Suprapubic skin (tissue), 4 donors: ENCODE data around the gene TRIM44. TPM values are rescaled to one million over a fixed set of nuclear protein-coding genes. Genes with fewer than 3 reads are reported as not detected.

Experiments
- DNase-seq, 2 donors: peaks; one replicate each; pipeline ENCODE4 v3.0.0-alpha.2; 2019; ENCODE audit warnings: low spot score in 2 of 2
- H3K27ac ChIP-seq: fragments of 200-600 bp; sonication (generic); one replicate; pipeline ENCODE4 v1.5.1; 2019
- H3K27me3 ChIP-seq: fragments of 200-600 bp; sonication (generic); one replicate; pipeline ENCODE4 v1.5.1; 2019
- H3K36me3 ChIP-seq: fragments of 200-600 bp; sonication (generic); one replicate; pipeline ENCODE4 v1.5.1; 2019
- H3K4me1 ChIP-seq: fragments of 200-600 bp; sonication (generic); one replicate; pipeline ENCODE4 v1.5.1; 2019
- H3K4me3 ChIP-seq: fragments of 200-600 bp; sonication (generic); one replicate; pipeline ENCODE4 v1.5.1; 2019; ENCODE audit warnings: mild to moderate bottlenecking
- H3K9me3 ChIP-seq: fragments of 200-600 bp; sonication (generic); one replicate; pipeline ENCODE4 v1.5.1; 2019
- EP300 ChIP-seq: sonication (generic); formaldehyde crosslinking; IDR thresholded peaks from one replicate; pipeline ENCODE4 v1.6.1; 2017; ENCODE audit warnings: antibody characterized with exemption
- POLR2A ChIP-seq, 2 donors: fragments of 450-650 bp; IDR thresholded peaks; one replicate each; pipeline ENCODE4 v1.6.1; 2017; ENCODE audit warnings: antibody characterized with exemption in 2 of 2, mild to moderate bottlenecking in 2 of 2, moderate library complexity in 2 of 2
- POLR2AphosphoS5 ChIP-seq, 3 donors: sonication (generic); formaldehyde crosslinking; IDR thresholded peaks; one replicate each; pipeline ENCODE4 v1.6.1; 2017; ENCODE audit warnings: antibody characterized with exemption in 3 of 3
- WGBS: methylation state at CpG from one replicate; pipeline ENCODE4 v1.1.5; 2018; 5-methylcytosine and 5-hydroxymethylcytosine counted together
- total RNA-seq, 4 donors: library from RNA; depleted of rRNA; stranded (reverse); fragments of >200 nt; gene quantifications; one replicate each; pipeline ENCODE4 v1.1.0, GENCODE V29; 2016
- TF ChIP-seq, protein P1 (sequence below), 2 donors: fragments of 200-600 bp in 1 of 2; fragments of 450-650 bp in 1 of 2; sonication (generic) in 1 of 2; IDR thresholded peaks; one replicate each; pipeline ENCODE4 v1.5.1; 2016 to 2019; ENCODE audit warnings: antibody characterized with exemption in 2 of 2, mild to moderate bottlenecking in 1 of 2, moderate library complexity in 1 of 2

Gene TRIM44
- total RNA-seq, 4 donors from 2014 or later = 21.3 to 55.7 (median 31.3) TPM

- H3K9me3 ChIP-seq = no peaks in the 10 kb centered on the region
- H3K4me1 ChIP-seq = no peaks in the 10 kb centered on the region
- no peak overlapping the region for H3K27ac ChIP-seq
- peaks cover 10% of the 10 kb centered on the region for H3K27me3 ChIP-seq
- 33% methylated on average over 6 of the region's 6 CpGs for WGBS
- no peaks in the 10 kb centered on the region for H3K36me3 ChIP-seq
- H3K4me3 ChIP-seq = no peak overlapping the region
- TF ChIP-seq EP300 = no peak
- no peak for TF ChIP-seq POLR2AphosphoS5 (IDR thresholded peaks at IDR 0.05)
- no peak for TF ChIP-seq POLR2A (IDR thresholded peaks at IDR 0.05)
- TF ChIP-seq, protein P1, sequence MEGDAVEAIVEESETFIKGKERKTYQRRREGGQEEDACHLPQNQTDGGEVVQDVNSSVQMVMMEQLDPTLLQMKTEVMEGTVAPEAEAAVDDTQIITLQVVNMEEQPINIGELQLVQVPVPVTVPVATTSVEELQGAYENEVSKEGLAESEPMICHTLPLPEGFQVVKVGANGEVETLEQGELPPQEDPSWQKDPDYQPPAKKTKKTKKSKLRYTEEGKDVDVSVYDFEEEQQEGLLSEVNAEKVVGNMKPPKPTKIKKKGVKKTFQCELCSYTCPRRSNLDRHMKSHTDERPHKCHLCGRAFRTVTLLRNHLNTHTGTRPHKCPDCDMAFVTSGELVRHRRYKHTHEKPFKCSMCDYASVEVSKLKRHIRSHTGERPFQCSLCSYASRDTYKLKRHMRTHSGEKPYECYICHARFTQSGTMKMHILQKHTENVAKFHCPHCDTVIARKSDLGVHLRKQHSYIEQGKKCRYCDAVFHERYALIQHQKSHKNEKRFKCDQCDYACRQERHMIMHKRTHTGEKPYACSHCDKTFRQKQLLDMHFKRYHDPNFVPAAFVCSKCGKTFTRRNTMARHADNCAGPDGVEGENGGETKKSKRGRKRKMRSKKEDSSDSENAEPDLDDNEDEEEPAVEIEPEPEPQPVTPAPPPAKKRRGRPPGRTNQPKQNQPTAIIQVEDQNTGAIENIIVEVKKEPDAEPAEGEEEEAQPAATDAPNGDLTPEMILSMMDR (IDR thresholded peaks at IDR 0.05) = no peak
- no peak for DNase-seq
Observed at GRCh38 chr11:35629914-35630313, 32.7 kb upstream of the TRIM44 start.

- no peaks in the 10 kb centered on the region for H3K36me3 ChIP-seq
- 76% methylated on average over 3 of the region's 3 CpGs for WGBS
- H3K27ac ChIP-seq = no peak overlapping the region
- H3K4me1 ChIP-seq = no peaks in the 10 kb centered on the region
- no peak overlapping the region for H3K4me3 ChIP-seq
- TF ChIP-seq, protein P1 (IDR thresholded peaks at IDR 0.05) = no peak
- no peak for TF ChIP-seq POLR2A (IDR thresholded peaks at IDR 0.05)
- TF ChIP-seq EP300 = no peak
- TF ChIP-seq POLR2AphosphoS5 (IDR thresholded peaks at IDR 0.05) = no peak
- peaks cover 20% of the 10 kb centered on the region for H3K27me3 ChIP-seq
- no peaks in the 10 kb centered on the region for H3K9me3 ChIP-seq
- DNase-seq = no peak
Observed at GRCh38 chr11:35631891-35632290, 30.7 kb upstream of the TRIM44 start.

DNA sequence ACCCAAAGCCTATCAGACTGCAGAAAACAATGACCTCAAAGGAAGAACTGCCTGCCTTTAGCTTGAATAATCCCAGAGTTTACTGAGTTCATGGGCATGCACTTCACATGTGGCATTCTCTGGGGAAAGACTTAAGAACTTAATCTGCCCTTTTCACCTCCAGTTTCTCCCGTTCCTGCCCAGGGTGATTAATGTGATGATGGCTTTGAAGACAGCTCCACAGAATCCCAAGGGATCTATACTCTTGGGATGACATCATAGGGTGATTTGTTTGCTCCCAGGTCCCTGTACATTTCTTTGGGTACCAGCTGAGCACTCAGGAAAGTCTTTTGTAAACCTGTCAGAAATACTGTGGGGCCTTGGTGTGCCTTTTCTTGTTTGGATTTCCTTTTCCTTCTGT, 30.3 kb upstream of the TRIM44 start:
- TF ChIP-seq EP300 = no peak
- TF ChIP-seq, protein P1 (IDR thresholded peaks at IDR 0.05) = no peak
- TF ChIP-seq POLR2AphosphoS5 (IDR thresholded peaks at IDR 0.05) = no peak
- no peak for TF ChIP-seq POLR2A (IDR thresholded peaks at IDR 0.05)
- Histone ChIP-seq H3K36me3 (no peaks in the 10 kb centered on the region), H3K4me1 (no peaks in the 10 kb centered on the region), H3K4me3 (no peak overlapping the region), H3K27ac (no peak overlapping the region), H3K27me3 (peaks cover 20% of the 10 kb centered on the region), H3K9me3 (no peaks in the 10 kb centered on the region)
- no peak for DNase-seq
- 70% methylated on average over 1 of the region's 1 CpG for WGBS

GRCh38 chr11:35633827-35634423, 28.6 kb upstream of the TRIM44 start:
- H3K36me3 ChIP-seq = no peaks in the 10 kb centered on the region
- H3K27me3 ChIP-seq = peaks cover 20% of the 10 kb centered on the region
- TF ChIP-seq POLR2AphosphoS5 (IDR thresholded peaks at IDR 0.05) (no peak), EP300 (no peak), POLR2A (IDR thresholded peaks at IDR 0.05) (no peak)
- TF ChIP-seq, protein P1 (IDR thresholded peaks at IDR 0.05) = no peak
- no peak overlapping the region for H3K27ac ChIP-seq
- no peaks in the 10 kb centered on the region for H3K9me3 ChIP-seq
- no peak overlapping the region for H3K4me3 ChIP-seq
- no peak for DNase-seq
- no peaks in the 10 kb centered on the region for H3K4me1 ChIP-seq
- 82% methylated on average over 4 of the region's 4 CpGs for WGBS

- WGBS = 91% methylated on average over 6 of the region's 6 CpGs
- no peaks in the 10 kb centered on the region for H3K9me3 ChIP-seq
- no peak overlapping the region for H3K27ac ChIP-seq
- no peak for TF ChIP-seq POLR2A (IDR thresholded peaks at IDR 0.05)
- TF ChIP-seq EP300 = no peak
- TF ChIP-seq, protein P1 (IDR thresholded peaks at IDR 0.05) = no peak
- TF ChIP-seq POLR2AphosphoS5 (IDR thresholded peaks at IDR 0.05) = no peak
- H3K36me3 ChIP-seq = no peaks in the 10 kb centered on the region
- H3K4me3 ChIP-seq = no peak overlapping the region
- H3K27me3 ChIP-seq = peaks cover 20% of the 10 kb centered on the region
- no peak for DNase-seq
- no peaks in the 10 kb centered on the region for H3K4me1 ChIP-seq
Observed at GRCh38 chr11:35635933-35636332, 26.6 kb upstream of the TRIM44 start.
